GM21515 (cell line): ENCODE data around the gene CAB39.
"Not testable (repeated sequence)": the region's sequence is repeated elsewhere in the genome, so short reads cannot be mapped to it uniquely, and the experiment has no call there.

Experiments
- ATAC-seq: cut with Tn5 transposase; IDR thresholded peaks from one replicate; pipeline ENCODE4 v1.9.1; 2021; ENCODE audit not compliant: unreplicated experiment

Gene CAB39

DNA sequence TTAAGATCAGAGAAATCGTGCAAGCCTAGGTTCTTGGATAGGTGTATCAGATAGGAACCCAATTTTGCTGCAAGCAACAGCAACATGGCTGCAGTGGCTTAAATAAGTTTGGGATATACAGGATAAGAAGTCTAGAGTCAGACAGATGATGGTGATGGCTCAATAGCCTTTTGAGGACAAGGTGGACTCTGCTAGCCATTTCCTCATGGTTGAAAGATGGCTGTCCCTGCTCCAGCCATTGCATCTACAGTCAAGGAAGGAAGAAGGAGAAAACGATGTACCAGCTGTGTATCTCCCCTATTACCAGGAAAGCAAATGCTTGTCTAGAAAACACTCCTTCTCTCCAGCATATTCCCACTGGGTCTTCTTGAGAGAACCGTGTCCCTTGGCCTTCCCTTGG is 30.1 kb upstream of the CAB39 start:
- no peak for ATAC-seq

GRCh38 chr2:230684270-230685168 is 28.1 kb upstream of the CAB39 start:
- no peak for ATAC-seq

DNA sequence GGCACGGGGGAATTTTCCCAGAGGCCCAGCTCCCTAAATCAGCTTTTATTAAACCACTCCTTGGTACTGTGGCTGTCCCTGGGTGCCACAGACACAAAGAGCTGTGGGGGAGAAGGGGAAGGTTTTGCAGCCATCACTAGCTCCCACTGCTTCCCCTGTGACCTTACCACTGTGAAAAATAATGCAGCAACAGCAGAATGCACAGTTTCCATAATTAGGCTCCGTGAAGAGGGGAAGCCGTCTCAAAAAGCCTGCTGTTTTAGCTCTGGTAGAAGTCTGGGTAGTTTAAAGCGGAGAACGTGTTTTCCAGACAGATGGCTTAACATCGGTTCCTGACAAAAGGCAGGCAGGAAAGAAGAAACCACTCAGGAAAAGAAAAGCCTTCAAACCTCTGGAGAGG is 27.5 kb upstream of the CAB39 start:
- no peak for ATAC-seq

DNA sequence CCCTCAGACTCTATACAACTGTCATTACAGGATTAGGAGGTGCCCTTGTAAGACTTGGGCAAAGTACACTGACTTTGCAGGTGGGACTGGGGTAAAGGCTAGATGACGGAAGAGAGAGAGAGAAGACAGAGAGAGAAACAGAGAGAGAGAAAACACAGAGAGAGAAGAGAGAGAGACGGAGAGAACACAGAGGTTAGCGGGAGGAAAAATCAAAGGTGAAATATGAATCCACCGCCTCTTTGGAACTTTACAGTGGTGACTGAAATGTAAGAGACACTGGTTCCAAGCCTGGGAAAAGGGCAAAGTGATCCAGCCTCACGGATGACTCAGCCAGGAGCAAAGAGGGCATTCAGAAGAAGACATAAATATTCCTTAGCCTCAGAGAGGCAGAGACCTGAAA is 25.1 kb upstream of the CAB39 start:
- ATAC-seq: no peak

GRCh38 chr2:230688490-230688889 is 24.2 kb upstream of the CAB39 start:
- no peak for ATAC-seq

GRCh38 chr2:230690439-230690838 is 22.2 kb upstream of the CAB39 start:
- no peak for ATAC-seq

- no peak for ATAC-seq
Measured at GRCh38 chr2:230691005-230691647, 21.5 kb upstream of the CAB39 start.

DNA sequence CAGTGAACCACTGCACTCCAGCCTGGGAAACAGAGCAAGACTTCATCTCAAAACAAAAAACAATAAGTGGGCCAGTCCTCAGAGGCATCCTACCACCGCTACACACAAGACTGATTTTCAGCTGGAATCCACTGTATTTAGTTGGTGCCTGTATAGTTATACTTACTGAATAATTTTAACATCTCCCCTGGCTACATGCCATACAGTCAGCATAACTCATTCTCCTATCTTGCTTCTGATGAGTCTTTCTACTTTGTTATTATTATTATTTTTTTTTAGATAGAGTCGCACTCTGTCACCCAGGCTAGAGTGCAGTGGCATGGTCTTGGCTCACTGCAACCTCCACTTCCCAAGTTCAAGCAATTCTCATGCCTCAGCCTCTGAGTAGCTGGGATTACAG is 19.9 kb upstream of the CAB39 start:
- ATAC-seq: no peak

GRCh38 chr2:230693411-230693810 is 19.2 kb upstream of the CAB39 start:
- no peak for ATAC-seq

DNA sequence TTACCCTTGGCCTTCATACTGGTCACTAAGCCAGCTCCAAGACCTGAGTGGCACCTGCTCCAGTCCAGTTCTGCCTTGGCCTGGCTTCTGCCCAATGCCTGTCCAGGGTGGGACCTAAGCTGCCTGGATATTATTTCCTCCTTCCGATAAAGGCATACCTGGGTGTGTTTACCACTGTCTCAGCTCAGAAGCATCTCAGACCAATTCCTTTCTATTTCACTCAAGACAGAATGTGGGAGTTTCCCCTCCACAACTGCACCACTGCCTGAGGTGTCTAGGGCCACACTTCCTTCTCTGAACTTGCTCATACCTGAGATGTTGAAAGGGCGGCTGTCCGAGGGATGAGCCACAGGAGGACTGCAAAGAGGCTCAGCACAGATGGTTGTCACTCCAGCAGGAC is 18.4 kb upstream of the CAB39 start:
- ATAC-seq: no peak

DNA sequence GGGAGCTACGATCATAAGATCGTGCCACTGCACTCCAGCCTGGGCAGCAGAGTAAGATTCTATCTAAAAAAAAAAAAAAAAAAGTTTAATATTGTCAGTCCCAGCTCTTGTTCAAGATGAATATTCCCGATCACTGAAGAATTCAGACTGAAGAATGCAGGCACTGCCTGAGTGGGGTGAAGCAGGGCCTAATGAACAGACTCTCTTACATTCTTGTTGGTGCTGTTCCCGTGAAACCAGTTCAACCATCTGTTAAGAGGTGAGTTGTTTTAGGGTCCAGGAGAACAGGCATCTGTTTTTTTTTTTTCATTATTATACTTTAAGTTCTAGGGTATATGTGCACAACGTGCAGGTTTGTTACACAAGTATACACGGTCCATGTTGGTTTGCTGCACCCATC is 17.1 kb upstream of the CAB39 start:
- no peak for ATAC-seq

DNA sequence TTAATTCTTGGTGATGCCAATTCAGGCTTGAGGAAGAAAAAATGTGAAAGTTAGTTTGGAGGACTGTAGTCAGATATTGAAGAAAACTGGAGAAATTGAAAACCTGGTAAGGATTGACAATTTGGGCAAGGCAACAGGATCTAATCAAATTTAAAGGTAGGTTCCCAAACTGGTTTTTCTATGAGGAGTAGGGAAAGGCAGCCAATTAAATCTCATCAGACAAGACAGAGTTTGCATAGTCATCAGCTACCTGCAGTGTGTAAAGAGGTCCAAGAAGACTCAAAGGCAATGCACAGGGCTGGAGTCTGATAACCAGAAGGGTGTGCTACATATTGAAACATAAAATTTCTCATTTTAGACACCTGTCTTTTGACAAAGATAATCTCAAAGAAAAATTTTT is 16.0 kb upstream of the CAB39 start:
- ATAC-seq: no peak

DNA sequence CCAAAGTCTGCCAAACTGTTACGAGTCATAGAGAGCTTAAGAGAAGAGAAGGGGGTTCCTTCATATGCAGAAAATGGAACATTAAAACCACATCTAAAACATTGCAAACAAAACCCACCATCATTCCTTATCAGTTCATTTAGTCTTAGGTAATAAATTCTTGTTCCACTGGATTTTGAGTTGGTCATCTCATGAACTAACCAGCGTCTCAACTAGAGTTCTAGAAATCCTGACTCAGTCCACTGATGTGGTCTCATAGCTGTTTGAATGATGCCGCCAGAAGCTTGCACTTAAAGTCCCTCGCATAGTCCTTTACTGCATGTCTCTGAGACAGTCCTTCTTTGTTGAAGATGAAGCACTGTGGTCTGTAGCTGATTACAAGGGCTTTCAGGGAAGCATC is 15.0 kb upstream of the CAB39 start:
- no peak for ATAC-seq

DNA sequence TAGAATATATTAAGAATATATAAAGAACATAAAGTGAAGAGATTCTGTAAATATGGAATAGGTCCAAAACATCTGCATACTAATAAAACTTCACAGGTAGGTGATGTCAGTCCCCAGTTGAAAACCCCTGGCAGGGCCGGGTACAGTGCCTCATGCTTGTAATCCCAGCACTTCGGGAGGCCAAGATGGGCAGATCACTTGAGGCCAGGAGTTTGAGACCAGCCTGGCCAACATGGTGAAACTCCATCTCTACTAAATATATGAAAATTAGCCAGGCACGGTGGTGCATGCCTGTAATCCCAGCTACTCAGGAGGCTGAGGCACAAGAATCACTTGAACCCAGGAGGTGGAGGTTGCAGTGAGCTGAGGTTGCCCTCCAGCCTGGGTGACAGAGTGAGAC is 13.9 kb upstream of the CAB39 start:
- not testable (repeated sequence) for ATAC-seq

DNA sequence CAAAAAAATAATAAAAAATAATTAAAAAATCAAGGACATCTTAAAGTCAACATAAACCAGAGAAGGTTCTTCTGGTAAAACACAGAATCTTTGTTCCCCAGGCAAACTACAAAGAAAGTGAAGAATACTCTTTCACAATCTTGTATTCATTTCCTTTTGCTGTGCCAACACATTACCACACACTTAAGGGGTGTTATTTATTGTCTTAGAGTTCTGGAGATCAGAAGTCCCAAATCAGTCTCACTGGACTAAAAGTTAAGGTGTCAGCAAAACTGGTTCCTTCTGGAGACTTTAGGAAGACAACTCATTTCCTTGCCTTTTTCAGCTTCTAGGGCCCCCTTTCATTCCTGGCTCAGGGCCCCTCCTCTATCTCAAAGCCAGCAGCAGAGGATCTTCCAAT is 12.2 kb upstream of the CAB39 start:
- no peak for ATAC-seq

GRCh38 chr2:230701308-230701707 is 11.3 kb upstream of the CAB39 start:
- ATAC-seq: no peak

DNA sequence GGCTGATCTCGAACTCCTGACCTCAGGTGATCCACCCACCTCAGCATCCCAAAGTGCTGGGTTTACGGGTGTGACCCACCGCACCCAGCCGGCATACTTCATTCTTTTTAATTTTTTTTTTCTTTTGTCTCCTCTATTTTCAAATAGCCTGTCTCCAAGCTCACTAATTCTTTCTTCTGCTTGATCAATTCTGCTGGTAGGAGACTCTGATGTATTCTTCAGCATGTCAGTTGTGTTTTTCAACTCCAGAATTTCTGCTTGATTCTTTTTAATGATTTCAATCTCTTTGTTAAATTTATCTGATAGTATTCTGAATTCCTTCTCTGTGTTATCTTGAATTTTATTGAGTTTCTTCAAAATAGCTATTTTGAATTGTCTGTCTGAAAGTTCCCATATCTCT is 10.2 kb upstream of the CAB39 start:
- not testable (repeated sequence) for ATAC-seq

GRCh38 chr2:230703514-230703913 is 9.1 kb upstream of the CAB39 start:
- ATAC-seq: no peak

DNA sequence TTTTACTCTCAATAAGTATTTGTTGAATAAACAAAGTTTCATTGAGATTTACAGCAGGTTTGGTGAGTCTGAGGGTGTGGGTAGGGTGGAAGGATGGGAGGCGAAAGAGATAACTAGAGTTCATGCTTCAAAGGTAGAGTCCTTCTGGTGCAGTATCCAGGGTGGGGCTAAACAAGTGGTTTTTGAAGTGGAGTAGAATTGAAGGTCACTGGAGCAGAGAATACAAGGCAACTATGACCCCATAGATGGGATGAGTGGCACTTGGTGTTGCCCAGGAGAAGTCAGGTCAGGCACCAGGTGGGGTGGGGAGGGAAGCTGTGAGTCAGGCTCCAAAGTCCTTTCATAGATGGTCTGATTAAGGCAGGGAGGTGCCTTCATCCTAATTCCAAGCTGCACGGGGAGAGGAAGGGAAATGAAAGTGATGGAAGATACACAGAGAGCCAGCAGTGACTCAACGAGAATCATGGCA is 6.6 kb upstream of the CAB39 start:
- ATAC-seq: no peak

GRCh38 chr2:230706966-230707365 is 5.7 kb upstream of the CAB39 start:
- no peak for ATAC-seq

DNA sequence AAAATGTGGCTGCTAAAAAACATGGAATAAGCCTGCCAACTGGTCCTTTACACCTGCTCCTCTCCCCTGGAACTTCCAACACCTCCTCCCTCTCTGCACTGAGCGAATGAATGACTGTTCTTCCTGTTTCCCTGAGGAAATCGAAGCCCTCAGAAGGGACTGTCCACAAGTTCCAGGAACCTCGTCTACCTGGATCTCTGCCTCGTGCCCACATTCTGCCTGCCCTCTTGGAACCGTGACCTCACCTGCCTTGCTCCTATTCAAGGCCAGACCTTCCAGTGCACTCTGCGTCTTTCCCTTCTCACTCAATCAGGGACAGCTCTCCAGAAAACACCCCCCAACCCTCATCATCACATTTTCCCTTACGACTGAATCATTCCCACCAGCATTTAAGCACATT is 4.4 kb upstream of the CAB39 start:
- ATAC-seq: no peak

GRCh38 chr2:230711224-230711623 is 1.4 kb upstream of the CAB39 start:
- no peak for ATAC-seq
